SK-N-SH (cell line): ENCODE results near the gene KLHL17. TPM values are rescaled to one million over a fixed set of nuclear protein-coding genes. Genes with fewer than 3 reads are reported as not detected.

ENCODE experiments used
- CTCF ChIA-PET: fragments of 300-600, 350-600 bp; formaldehyde crosslinking; extraction: SDS; loops from one replicate; lab custom pipeline; 2021; lab: Yijun Ruan, JAX
- POLR2A ChIA-PET: fragments of 350-600 bp; sonication (Branson Sonifier 250); formaldehyde crosslinking; extraction: SDS; loops from one replicate; lab custom pipeline; 2020; ENCODE audit warnings: antibody characterized with exemption, inconsistent platforms; lab: Yijun Ruan, JAX
- DNase-seq: peaks from one replicate; pipeline ENCODE4 v3.0.0; 2012
- H2AFZ ChIP-seq: fragments of 200-600 bp; sonication (generic); 2 replicates; pipeline ENCODE4 v1.8.1; 2016; ENCODE audit warnings: antibody characterized with exemption, mild to moderate bottlenecking, low read depth
- H3F3A ChIP-seq: fragments of 200-600 bp; sonication (generic); replicated peaks from 2 replicates; pipeline ENCODE3; 2016; ENCODE audit warnings: antibody characterized with exemption, mild to moderate bottlenecking; ENCODE audit not compliant: insufficient read depth
- H3K27ac ChIP-seq, 2 experiments: fragments of 200-500 bp in 1 of 2; fragments of 200-600 bp in 1 of 2; sonication (Bioruptor generic) in 1 of 2; sonication (generic), shearing (Covaris generic) in 1 of 2; 2 replicates each; pipeline versions ENCODE4 v1.5.1 to v1.6.1; 2014 to 2016; ENCODE audit warnings: low read depth in 2 of 2, inconsistent platforms in 1 of 2, low read length in 1 of 2, mild to moderate bottlenecking in 1 of 2, mixed read lengths in 1 of 2
- H3K27me3 ChIP-seq: fragments of 200-600 bp; sonication (generic), shearing (Covaris generic); 2 replicates; pipeline ENCODE4 v1.6.1; 2016; ENCODE audit warnings: mixed run types; ENCODE audit not compliant: insufficient read depth
- H3K36me3 ChIP-seq, 2 experiments: fragments of 200-500 bp in 1 of 2; fragments of 200-600 bp in 1 of 2; sonication (Bioruptor generic) in 1 of 2; sonication (generic) in 1 of 2; replicated peaks in 1 of 2; 2 replicates each; pipeline versions ENCODE3 to v1.5.1; 2014 to 2016; ENCODE audit warnings: low read length in 1 of 2, mild to moderate bottlenecking in 1 of 2; ENCODE audit not compliant: insufficient read depth in 2 of 2, control insufficient read depth in 1 of 2
- H3K4me1 ChIP-seq, 2 experiments: fragments of 200-500 bp in 1 of 2; fragments of 200-600 bp in 1 of 2; sonication (Bioruptor generic) in 1 of 2; sonication (generic), shearing (Covaris generic) in 1 of 2; 2 replicates each; pipeline versions ENCODE4 v1.5.1 to v1.6.1; 2014 to 2016; ENCODE audit warnings: low read depth in 1 of 2, low read length in 1 of 2, mixed run types in 1 of 2; ENCODE audit not compliant: insufficient read depth in 2 of 2, control insufficient read depth in 1 of 2
- H3K4me2 ChIP-seq: fragments of 200-600 bp; sonication (generic), shearing (Covaris generic); 2 replicates; pipeline ENCODE4 v1.6.1; 2017; ENCODE audit warnings: mixed run types
- H3K4me3 ChIP-seq, 2 experiments: fragments of 200-500 bp in 1 of 2; fragments of 200-600 bp in 1 of 2; sonication (Bioruptor generic) in 1 of 2; sonication (generic), shearing (Covaris generic) in 1 of 2; 2 replicates each; pipeline versions ENCODE4 v1.5.1 to v1.8.1; 2014 to 2016; ENCODE audit warnings: low read depth in 2 of 2, inconsistent platforms in 1 of 2, low read length in 1 of 2, mild to moderate bottlenecking in 1 of 2, mixed read lengths in 1 of 2, moderate library complexity in 1 of 2
- H3K79me2 ChIP-seq: fragments of 200-600 bp; sonication (generic); 2 replicates; pipeline ENCODE4 v1.8.1; 2017; ENCODE audit warnings: mild to moderate bottlenecking; ENCODE audit not compliant: insufficient read depth
- H3K9ac ChIP-seq: fragments of 200-600 bp; sonication (generic); 2 replicates; pipeline ENCODE4 v1.6.1; 2017; ENCODE audit warnings: mixed run types
- H3K9me2 ChIP-seq: fragments of 200-600 bp; sonication (generic); 2 replicates; pipeline ENCODE4 v1.6.1; 2017; ENCODE audit warnings: mixed run types
- H3K9me3 ChIP-seq: fragments of 200-600 bp; sonication (generic); 2 replicates; pipeline ENCODE4 v1.6.1; 2017; ENCODE audit warnings: mixed run types, mild to moderate bottlenecking, moderate library complexity
- H4K20me1 ChIP-seq: fragments of 200-600 bp; sonication (generic); 2 replicates; pipeline ENCODE4 v1.6.1; 2017; ENCODE audit warnings: mild to moderate bottlenecking, mixed run types; ENCODE audit not compliant: insufficient read depth
- CTCF ChIP-seq: fragments of 200-600 bp; sonication (generic); IDR thresholded peaks from 2 replicates; pipeline ENCODE4 v1.6.1; 2017; ENCODE audit warnings: antibody characterized with exemption, mild to moderate bottlenecking, moderate library complexity
- ELF1 ChIP-seq: IDR thresholded peaks from 2 replicates; pipeline ENCODE4 v1.4.0; 2012
- FOXJ3 ChIP-seq: sonication (generic); formaldehyde crosslinking; IDR thresholded peaks from 2 replicates; pipeline ENCODE4 v1.5.1; 2020; ENCODE audit warnings: mild to moderate bottlenecking, missing genetic modification reagents
- FOXM1 ChIP-seq: IDR thresholded peaks from 2 replicates; pipeline ENCODE4 v1.4.0; 2012; ENCODE audit warnings: low read depth, mild to moderate bottlenecking
- GATA2 ChIP-seq: sonication (generic); formaldehyde crosslinking; IDR thresholded peaks from 2 replicates; pipeline ENCODE4 v1.5.0; 2020; ENCODE audit warnings: mild to moderate bottlenecking, missing genetic modification reagents
- NFIC ChIP-seq: IDR thresholded peaks from 2 replicates; pipeline ENCODE4 v1.4.0; 2012; ENCODE audit warnings: borderline replicate concordance
- POLR2AphosphoS5 ChIP-seq: IDR thresholded peaks from 2 replicates; pipeline ENCODE4 v1.6.1; 2012; ENCODE audit warnings: low read depth, low read length
- RAD21 ChIP-seq: IDR thresholded peaks from 2 replicates; pipeline ENCODE4 v1.6.1; 2012; ENCODE audit warnings: mild to moderate bottlenecking, low read length
- RCOR1 ChIP-seq: fragments of 150-350 bp; IDR thresholded peaks from 2 replicates; pipeline ENCODE4 v1.6.1; 2017; ENCODE audit warnings: antibody characterized with exemption, low read length
- TCF12 ChIP-seq: IDR thresholded peaks from 2 replicates; pipeline ENCODE4 v1.4.0; 2012
- ZBTB33 ChIP-seq: IDR thresholded peaks from 2 replicates; pipeline ENCODE4 v1.4.0; 2012; ENCODE audit warnings: low read depth, borderline replicate concordance
- WGBS: methylation state at CpG from one replicate; pipeline ENCODE4 v1.1.6; 2017; ENCODE audit warnings: low lambda C conversion rate; 5-methylcytosine and 5-hydroxymethylcytosine counted together
- polyA plus RNA-seq, 3 experiments: library from polyadenylated mRNA; depleted of rRNA; stranded (reverse); fragments of >200 nt; gene quantifications; 2 replicates each; pipeline ENCODE4 v1.2.3, GENCODE V29; 2012
- TF ChIP-seq, protein P1 (sequence below): fragments of 150-350 bp; IDR thresholded peaks from 2 replicates; pipeline ENCODE4 v1.6.1; 2017; ENCODE audit warnings: antibody characterized with exemption, low read length, low read depth, borderline replicate concordance

The KLHL17 gene
- polyA plus RNA-seq, 1 of the 3 experiments (the other 2 are of a cell fraction) = 27.3 TPM

DNA sequence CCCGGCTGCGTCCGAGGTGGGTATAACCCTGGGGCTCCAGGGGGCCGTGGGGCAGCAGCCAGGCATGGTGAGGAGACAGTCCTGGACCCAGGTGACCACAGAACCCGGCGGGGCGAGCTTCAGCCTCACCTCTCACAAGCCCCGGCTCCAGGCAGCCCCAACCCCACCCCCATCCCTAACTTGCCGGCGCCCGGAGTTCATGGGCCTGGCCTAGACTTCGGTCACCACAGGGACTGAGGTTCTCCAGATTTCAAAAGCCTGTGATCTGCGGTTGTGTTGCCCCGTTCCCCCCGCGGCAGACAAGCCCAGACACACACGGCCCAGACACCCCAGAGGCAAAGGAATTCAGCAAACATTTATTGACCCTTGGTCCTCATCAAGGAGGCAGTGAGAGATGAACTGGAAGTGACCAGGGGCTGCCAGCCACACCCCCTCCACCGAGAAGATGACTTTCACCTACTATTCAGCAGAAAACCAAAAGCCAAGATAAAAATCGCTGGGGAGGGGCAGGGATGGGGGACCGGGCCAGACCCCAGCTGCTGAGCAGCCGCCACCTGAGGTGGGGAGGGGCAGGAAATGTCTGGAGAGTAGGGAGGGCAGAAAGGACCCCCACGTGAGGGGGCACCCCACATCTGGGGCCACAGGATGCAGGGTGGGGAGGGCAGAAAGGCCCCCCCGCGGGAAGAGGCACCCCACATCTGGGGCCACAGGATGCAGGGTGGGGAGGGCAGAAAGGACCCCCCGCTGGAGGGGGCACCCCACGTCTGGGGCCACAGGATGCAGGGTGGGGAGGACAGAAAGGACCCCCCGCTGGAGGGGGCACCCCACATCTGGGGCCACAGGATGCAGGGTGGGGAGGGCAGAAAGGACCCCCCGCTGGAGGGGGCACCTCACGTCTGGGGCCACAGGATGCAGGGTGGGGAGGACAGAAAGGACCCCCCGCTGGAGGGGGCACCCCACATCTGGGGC, 35.6 kb downstream of the KLHL17 start:
- Histone ChIP-seq H2AFZ (no peak overlapping the region), H3K9me2 (no peaks in the 10 kb centered on the region), H3K36me3 (no peaks in the 10 kb centered on the region), H3K9me3 (peaks cover 4% of the 10 kb centered on the region; the same call in 1 of the 2 replicates), H3K79me2 (no peaks in the 10 kb centered on the region), H3K4me2 (no peak overlapping the region), H3F3A (no peaks in the 10 kb centered on the region), H3K4me1 (peaks cover 0 to 10% of the 10 kb centered on the region in 2 experiments; a peak in 1 of 4 replicates), H3K9ac (no peak overlapping the region), H3K27me3 (peaks cover 7% of the 10 kb centered on the region; the same call in 1 of the 2 replicates), H4K20me1 (no peaks in the 10 kb centered on the region), H3K27ac (no peak overlapping the region), H3K4me3 (no peak overlapping the region)
- 8% methylated on average over 19 of the region's 30 CpGs for WGBS
- DNase-seq = peak; percentile 52
- ChIA-PET POLR2A (no interaction called here), CTCF (interaction anchor here (1.0 to 13.2 kb wide), 5 partner anchors 13 to 68 kb away, joined by 3 to 246 read pairs (median 5); partner anchors contain the start of gene PERM1)
- no peak for TF ChIP-seq ZBTB33
- TF ChIP-seq RCOR1 = no peak
- no peak for TF ChIP-seq RAD21
- no peak for TF ChIP-seq TCF12
- peak; percentile 19; the same call in 1 of the 2 replicates for TF ChIP-seq GATA2 (CRISPR knock-in tag)
- TF ChIP-seq, protein P1, sequence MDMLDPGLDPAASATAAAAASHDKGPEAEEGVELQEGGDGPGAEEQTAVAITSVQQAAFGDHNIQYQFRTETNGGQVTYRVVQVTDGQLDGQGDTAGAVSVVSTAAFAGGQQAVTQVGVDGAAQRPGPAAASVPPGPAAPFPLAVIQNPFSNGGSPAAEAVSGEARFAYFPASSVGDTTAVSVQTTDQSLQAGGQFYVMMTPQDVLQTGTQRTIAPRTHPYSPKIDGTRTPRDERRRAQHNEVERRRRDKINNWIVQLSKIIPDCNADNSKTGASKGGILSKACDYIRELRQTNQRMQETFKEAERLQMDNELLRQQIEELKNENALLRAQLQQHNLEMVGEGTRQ = no peak

- H3K4me1 ChIP-seq = peaks cover 0 to 11% of the 10 kb centered on the region in 2 experiments; a peak in 1 of 4 replicates
- H3K9ac ChIP-seq = no peak overlapping the region
- H3K9me3 ChIP-seq = peaks cover under 1% of the 10 kb centered on the region; the same call in 1 of the 2 replicates
- H4K20me1 ChIP-seq = no peaks in the 10 kb centered on the region
- CTCF ChIA-PET = interaction anchor here (1.0 to 13.2 kb wide), 6 partner anchors 14 to 67 kb away, joined by 3 to 246 read pairs (median 4); partner anchors contain the start of gene PERM1
- H2AFZ ChIP-seq = no peak overlapping the region
- no peak overlapping the region for H3K4me3 ChIP-seq
- WGBS = 20% methylated on average over 9 of the region's 24 CpGs
- POLR2A ChIA-PET = no interaction called here
- no peaks in the 10 kb centered on the region for H3K9me2 ChIP-seq
- TF ChIP-seq POLR2AphosphoS5 = no peak
- no peak for TF ChIP-seq ELF1
- no peak for TF ChIP-seq FOXJ3
- TF ChIP-seq TCF12 = no peak
- TF ChIP-seq CTCF = no peak
- TF ChIP-seq FOXM1 = no peak
- no peak for TF ChIP-seq NFIC
- no peaks in the 10 kb centered on the region for H3K79me2 ChIP-seq
- no peaks in the 10 kb centered on the region for H3F3A ChIP-seq
- peaks cover 12% of the 10 kb centered on the region; the same call in 1 of the 2 replicates for H3K27me3 ChIP-seq
- no peak overlapping the region for H3K4me2 ChIP-seq
- DNase-seq = peak; percentile 42
- no peaks in the 10 kb centered on the region for H3K36me3 ChIP-seq
- no peak overlapping the region for H3K27ac ChIP-seq
Observed at GRCh38 chr1:996851-997712, 36.7 kb downstream of the KLHL17 start.
